Neuronal stem cell (in vitro differentiated cells): ENCODE data around the gene RALGAPA1. TPM values are rescaled to one million over a fixed set of nuclear protein-coding genes. Genes with fewer than 3 reads are reported as not detected.

Experiments used
- DNase-seq: peaks from one replicate; pipeline ENCODE4 v3.0.0-alpha.2; 2013; ENCODE audit warnings: low spot score
- H2AFZ ChIP-seq: one replicate; pipeline ENCODE4 v1.6.1; 2013; ENCODE audit warnings: mild to moderate bottlenecking, low read length, inconsistent platforms
- H2AK5ac ChIP-seq: 2 replicates; pipeline ENCODE4 v1.6.1; 2013; ENCODE audit warnings: low read depth, mild to moderate bottlenecking, inconsistent platforms, low read length, moderate library complexity, mixed read lengths
- H2BK120ac ChIP-seq: 2 replicates; pipeline ENCODE4 v1.6.1; 2013; ENCODE audit warnings: low read depth, mild to moderate bottlenecking, inconsistent platforms, low read length, moderate library complexity, mixed read lengths
- H2BK12ac ChIP-seq: one replicate; pipeline ENCODE4 v1.6.1; 2013; ENCODE audit warnings: low read length, inconsistent platforms
- H2BK15ac ChIP-seq: 2 replicates; pipeline ENCODE4 v1.6.1; 2013; ENCODE audit warnings: mild to moderate bottlenecking, low read length, inconsistent platforms, mixed read lengths
- H2BK5ac ChIP-seq: one replicate; pipeline ENCODE4 v1.6.1; 2013; ENCODE audit warnings: inconsistent platforms, mild to moderate bottlenecking, low read length, moderate library complexity
- H3K14ac ChIP-seq: one replicate; pipeline ENCODE4 v1.6.1; 2013; ENCODE audit warnings: low read length, inconsistent platforms
- H3K18ac ChIP-seq: 2 replicates; pipeline ENCODE4 v1.6.1; 2013; ENCODE audit warnings: low read length, inconsistent platforms
- H3K23ac ChIP-seq: 2 replicates; pipeline ENCODE4 v1.6.1; 2013; ENCODE audit warnings: low read depth, mild to moderate bottlenecking, mixed read lengths, low read length, inconsistent platforms; ENCODE audit not compliant: poor library complexity
- H3K27ac ChIP-seq: replicated peaks from 3 replicates; pipeline ENCODE4 v1.5.1; 2013; ENCODE audit warnings: low read length, inconsistent platforms
- H3K27me3 ChIP-seq, 3 experiments: 2 replicates each; pipeline ENCODE4 v1.6.1; 2013; ENCODE audit warnings: low read length in 3 of 3, mild to moderate bottlenecking in 2 of 3, inconsistent platforms in 1 of 3, low read depth in 1 of 3, mixed read lengths in 1 of 3, moderate library complexity in 1 of 3; ENCODE audit not compliant: control insufficient read depth in 3 of 3, insufficient read depth in 3 of 3
- H3K36me3 ChIP-seq, 2 donors: replicated peaks in 1 of 2; 2 replicates each; pipeline ENCODE4 v1.6.1; 2013; ENCODE audit warnings: low read length in 2 of 2; ENCODE audit not compliant: control insufficient read depth in 2 of 2, insufficient read depth in 2 of 2
- H3K4ac ChIP-seq: 2 replicates; pipeline ENCODE4 v1.6.1; 2013; ENCODE audit warnings: inconsistent platforms, mild to moderate bottlenecking, low read length, moderate library complexity
- H3K4me1 ChIP-seq, 2 donors: 1 replicate in 1 of 2; 2 replicates in 1 of 2; pipeline ENCODE4 v1.6.1; 2013; ENCODE audit warnings: low read length in 2 of 2, low read depth in 1 of 2; ENCODE audit not compliant: control insufficient read depth in 2 of 2, insufficient read depth in 1 of 2
- H3K4me2 ChIP-seq: one replicate; pipeline ENCODE4 v1.6.1; 2013; ENCODE audit warnings: mild to moderate bottlenecking, low read length, inconsistent platforms; ENCODE audit not compliant: insufficient read depth, poor library complexity, severe bottlenecking
- H3K4me3 ChIP-seq, 2 donors: 2 replicates each; pipeline ENCODE4 v1.5.1; 2013; ENCODE audit warnings: low read length in 2 of 2, mild to moderate bottlenecking in 2 of 2, inconsistent platforms in 1 of 2, moderate library complexity in 1 of 2
- H3K79me1 ChIP-seq: one replicate; pipeline ENCODE4 v1.6.1; 2013; ENCODE audit warnings: low read depth, mild to moderate bottlenecking, inconsistent platforms, low read length, moderate library complexity
- H3K9ac ChIP-seq: one replicate; pipeline ENCODE4 v1.6.1; 2013; ENCODE audit warnings: mild to moderate bottlenecking, low read depth, low read length, inconsistent platforms; ENCODE audit not compliant: poor library complexity
- H3K9me3 ChIP-seq, 2 donors: replicated peaks in 1 of 2; 2 replicates each; pipeline versions ENCODE3 to v1.6.1; 2013; ENCODE audit warnings: low read length in 2 of 2, mild to moderate bottlenecking in 2 of 2, inconsistent platforms in 1 of 2, low read depth in 1 of 2, mixed read lengths in 1 of 2, moderate library complexity in 1 of 2; ENCODE audit not compliant: control insufficient read depth in 2 of 2, insufficient read depth in 1 of 2
- H4K8ac ChIP-seq: one replicate; pipeline ENCODE4 v1.6.1; 2013; ENCODE audit warnings: low read depth, mild to moderate bottlenecking, inconsistent platforms, low read length, moderate library complexity
- H4K91ac ChIP-seq: one replicate; pipeline ENCODE4 v1.6.1; 2013; ENCODE audit warnings: low read length, low read depth, mild to moderate bottlenecking, inconsistent platforms; ENCODE audit not compliant: poor library complexity
- small RNA-seq: library from polyadenylated mRNA; stranded (forward); fragments of <200 nt; extraction: miRNeasy Mini kit (QIAGEN cat#:217004); gene quantifications from one replicate; pipeline ENCODE3, GENCODE V24; 2013; ENCODE audit not compliant: insufficient read depth

The RALGAPA1 gene

DNA sequence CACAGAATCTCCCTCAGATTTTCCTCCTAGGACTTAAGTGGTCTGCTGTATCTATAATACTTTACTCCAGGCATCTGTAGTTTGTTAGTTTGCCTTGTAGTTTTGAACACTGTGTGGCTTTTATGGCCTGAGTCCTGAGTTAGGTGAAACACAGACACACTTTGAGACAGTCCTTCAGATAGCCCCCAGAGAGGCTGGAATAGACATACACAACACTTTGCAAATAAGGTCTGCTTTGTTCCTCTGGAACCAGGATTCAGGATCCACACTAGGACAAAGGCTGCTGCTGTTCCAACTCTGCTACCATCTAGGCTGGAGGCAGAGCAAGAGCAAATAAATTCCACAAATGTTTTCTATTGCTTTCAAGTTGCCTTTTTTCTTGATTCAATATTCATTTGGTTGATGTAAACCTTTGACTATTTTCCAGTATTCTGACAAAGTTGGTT, 316.5 kb downstream of the RALGAPA1 start:
- H2BK120ac ChIP-seq = no peak overlapping the region
- no peak overlapping the region for H2BK5ac ChIP-seq
- H3K27ac ChIP-seq = no peak overlapping the region
- no peak overlapping the region for H3K4me3 ChIP-seq
- H3K9me3 ChIP-seq = no peaks in the 10 kb centered on the region
- no peak overlapping the region for H4K91ac ChIP-seq
- DNase-seq = no peak
- no peak overlapping the region for H3K23ac ChIP-seq
- H3K18ac ChIP-seq = no peak overlapping the region
- no peak overlapping the region for H2BK12ac ChIP-seq
- no peaks in the 10 kb centered on the region for H3K4me1 ChIP-seq
- no peaks in the 10 kb centered on the region for H3K27me3 ChIP-seq
- H3K4ac ChIP-seq = no peak overlapping the region
- H2BK15ac ChIP-seq = no peak overlapping the region
- no peak overlapping the region for H2AFZ ChIP-seq
- H3K4me2 ChIP-seq = no peak overlapping the region
- no peaks in the 10 kb centered on the region for H3K79me1 ChIP-seq
- no peak overlapping the region for H3K14ac ChIP-seq
- H3K36me3 ChIP-seq = no peaks in the 10 kb centered on the region
- no peak overlapping the region for H3K9ac ChIP-seq
- no peak overlapping the region for H2AK5ac ChIP-seq
- H4K8ac ChIP-seq = no peak overlapping the region

Small RNA genes lying within 50 kb of the gene (small RNA-seq; reads per million reads assigned to genes)
- gene RF00322 = not detected
